ENCODE data around the gene HMGCS1. TPM values are rescaled to one million over a fixed set of nuclear protein-coding genes. Genes with fewer than 3 reads are reported as not detected.

Gene HMGCS1
- total RNA-seq, 2 donors from 2014 or later, result 142 to 176 TPM

DNA sequence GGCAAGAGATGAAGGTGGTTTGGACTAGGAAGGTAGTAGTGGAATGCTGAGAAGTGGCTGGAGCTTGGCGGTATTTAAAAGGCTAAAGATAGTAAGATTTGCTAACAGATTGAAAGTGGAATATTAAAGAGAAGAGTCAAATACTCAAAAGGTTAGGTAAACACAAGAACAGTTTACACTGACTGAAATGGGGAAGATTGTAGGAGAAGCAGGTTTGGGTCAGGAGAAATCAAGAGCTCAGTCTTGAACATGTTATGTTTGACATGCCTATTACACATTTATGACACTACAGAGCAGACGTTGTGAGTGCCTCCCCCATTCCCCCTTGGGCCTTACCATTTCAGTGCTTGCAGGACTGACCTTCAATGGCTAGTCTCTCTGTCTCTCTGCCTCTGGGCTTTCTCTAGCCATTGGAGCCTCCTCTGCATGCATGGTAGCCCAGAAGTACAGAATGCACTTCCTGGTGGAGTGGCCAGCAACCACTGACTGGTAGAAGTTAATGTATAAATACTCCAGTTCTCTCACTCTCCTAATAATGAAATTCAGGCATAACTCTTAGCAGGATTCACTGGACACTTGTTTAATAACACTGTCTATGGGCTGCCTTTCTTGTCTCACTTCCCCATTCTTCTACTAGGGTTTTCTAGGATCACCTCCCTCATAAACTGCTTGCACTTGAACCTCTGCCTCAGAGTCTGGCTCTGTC, 56.8 kb downstream of the HMGCS1 start:
- H3K9ac ChIP-seq (ENCODE audit: extremely low read depth, low read length, poor library complexity, severe bottlenecking), result no peak overlapping the region
- Mint-ChIP-seq H3K36me3 (ENCODE audit: low read depth) (no peaks in the 10 kb centered on the region), H3K27me3 (ENCODE audit: insufficient read depth) (peaks cover 8% of the 10 kb centered on the region), H3K4me1 (peaks cover 6% of the 10 kb centered on the region), H3K27ac (no peak overlapping the region), H3K9me3 (no peaks in the 10 kb centered on the region), H3K4me3 (no peak overlapping the region)
- TF ChIP-seq, protein P1, sequence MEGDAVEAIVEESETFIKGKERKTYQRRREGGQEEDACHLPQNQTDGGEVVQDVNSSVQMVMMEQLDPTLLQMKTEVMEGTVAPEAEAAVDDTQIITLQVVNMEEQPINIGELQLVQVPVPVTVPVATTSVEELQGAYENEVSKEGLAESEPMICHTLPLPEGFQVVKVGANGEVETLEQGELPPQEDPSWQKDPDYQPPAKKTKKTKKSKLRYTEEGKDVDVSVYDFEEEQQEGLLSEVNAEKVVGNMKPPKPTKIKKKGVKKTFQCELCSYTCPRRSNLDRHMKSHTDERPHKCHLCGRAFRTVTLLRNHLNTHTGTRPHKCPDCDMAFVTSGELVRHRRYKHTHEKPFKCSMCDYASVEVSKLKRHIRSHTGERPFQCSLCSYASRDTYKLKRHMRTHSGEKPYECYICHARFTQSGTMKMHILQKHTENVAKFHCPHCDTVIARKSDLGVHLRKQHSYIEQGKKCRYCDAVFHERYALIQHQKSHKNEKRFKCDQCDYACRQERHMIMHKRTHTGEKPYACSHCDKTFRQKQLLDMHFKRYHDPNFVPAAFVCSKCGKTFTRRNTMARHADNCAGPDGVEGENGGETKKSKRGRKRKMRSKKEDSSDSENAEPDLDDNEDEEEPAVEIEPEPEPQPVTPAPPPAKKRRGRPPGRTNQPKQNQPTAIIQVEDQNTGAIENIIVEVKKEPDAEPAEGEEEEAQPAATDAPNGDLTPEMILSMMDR (conservative IDR thresholded peaks at IDR 0.05), result no peak
- H3K4me1 ChIP-seq (ENCODE audit: control insufficient read depth, insufficient read depth, low read length), result no peaks in the 10 kb centered on the region
- H3K9me3 ChIP-seq (ENCODE audit: control insufficient read depth, low read length), result no peaks in the 10 kb centered on the region
- no peak overlapping the region for H3K27ac ChIP-seq (ENCODE audit: low read depth, low read length)
- no peak overlapping the region for H3K4me3 ChIP-seq (ENCODE audit: low read length)
- no peak for DNase-seq
- no peaks in the 10 kb centered on the region for H3K27me3 ChIP-seq (ENCODE audit: control insufficient read depth, insufficient read depth, low read length, poor library complexity, severe bottlenecking)
- WGBS, 2 experiments (ENCODE audit: insufficient coverage in 1 of 2, insufficient read length in 1 of 2), result 78 to 94% methylated on average over 2 of the region's 2 CpGs
- no peaks in the 10 kb centered on the region for H3K36me3 ChIP-seq (ENCODE audit: control insufficient read depth, insufficient read depth, low read length)

DNA sequence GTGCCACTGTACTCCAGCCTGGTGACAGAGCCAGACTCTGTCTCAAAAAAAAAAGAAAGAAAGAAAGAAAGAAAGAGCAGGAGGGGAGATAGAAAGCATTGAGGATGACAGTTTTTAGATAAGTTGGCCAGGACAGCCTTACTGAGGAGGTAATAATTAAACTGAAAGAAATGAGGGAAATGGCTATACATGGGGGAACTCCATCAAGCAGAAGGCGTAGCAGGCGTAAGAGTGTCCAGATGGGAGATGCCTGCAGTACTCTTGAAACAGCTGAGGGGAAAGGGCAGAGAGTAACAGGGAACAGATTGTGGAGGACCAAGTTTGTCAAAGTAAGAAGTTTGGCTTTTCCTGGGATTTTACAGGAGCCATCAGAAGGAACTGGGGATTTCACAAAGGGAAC, 57.5 kb downstream of the HMGCS1 start:
- H3K9ac ChIP-seq (ENCODE audit: extremely low read depth, low read length, poor library complexity, severe bottlenecking), result no peak overlapping the region
- no peak for DNase-seq
- no peaks in the 10 kb centered on the region for H3K36me3 Mint-ChIP-seq (ENCODE audit: low read depth)
- H3K4me3 ChIP-seq (ENCODE audit: low read length), result no peak overlapping the region
- no peaks in the 10 kb centered on the region for H3K27me3 ChIP-seq (ENCODE audit: control insufficient read depth, insufficient read depth, low read length, poor library complexity, severe bottlenecking)
- H3K36me3 ChIP-seq (ENCODE audit: control insufficient read depth, insufficient read depth, low read length), result no peaks in the 10 kb centered on the region
- peaks cover 8% of the 10 kb centered on the region for H3K27me3 Mint-ChIP-seq (ENCODE audit: insufficient read depth)
- H3K9me3 Mint-ChIP-seq, result no peaks in the 10 kb centered on the region
- 94 to 95% methylated on average over 2 of the region's 2 CpGs for WGBS, 2 experiments (ENCODE audit: insufficient coverage in 1 of 2, insufficient read length in 1 of 2)
- H3K4me1 Mint-ChIP-seq, result peaks cover 6% of the 10 kb centered on the region
- no peak overlapping the region for H3K27ac ChIP-seq (ENCODE audit: low read depth, low read length)
- no peak overlapping the region for H3K4me3 Mint-ChIP-seq
- no peak overlapping the region for H3K27ac Mint-ChIP-seq
- TF ChIP-seq, protein P1 (conservative IDR thresholded peaks at IDR 0.05), result no peak
- no peaks in the 10 kb centered on the region for H3K4me1 ChIP-seq (ENCODE audit: control insufficient read depth, insufficient read depth, low read length)
- H3K9me3 ChIP-seq (ENCODE audit: control insufficient read depth, low read length), result no peaks in the 10 kb centered on the region

DNA sequence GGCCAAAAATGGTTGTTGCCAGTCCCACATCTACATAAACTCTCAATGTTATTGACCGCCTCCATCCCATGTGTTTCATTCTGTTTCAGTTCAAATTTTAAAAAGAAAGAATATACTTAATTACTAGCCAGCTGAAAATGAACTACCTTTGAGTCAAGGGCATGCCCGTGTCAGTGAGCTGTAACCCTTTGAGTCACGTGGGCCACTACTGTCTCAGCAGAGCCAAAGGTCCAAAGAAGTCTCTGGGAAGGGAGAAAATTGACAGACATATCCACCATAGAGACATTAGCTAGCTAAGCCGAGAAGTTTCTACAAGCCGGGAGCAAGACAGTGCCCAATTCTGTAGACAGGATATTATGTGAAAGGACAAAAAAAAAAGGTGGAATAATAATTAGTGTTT, 61.5 kb downstream of the HMGCS1 start:
- H3K4me3 ChIP-seq (ENCODE audit: low read length), result no peak overlapping the region
- peaks cover 6% of the 10 kb centered on the region for H3K4me1 Mint-ChIP-seq
- H3K9me3 ChIP-seq (ENCODE audit: control insufficient read depth, low read length), result no peaks in the 10 kb centered on the region
- TF ChIP-seq, protein P1 (conservative IDR thresholded peaks at IDR 0.05), result no peak
- no peak overlapping the region for H3K27ac ChIP-seq (ENCODE audit: low read depth, low read length)
- no peaks in the 10 kb centered on the region for H3K4me1 ChIP-seq (ENCODE audit: control insufficient read depth, insufficient read depth, low read length)
- no peaks in the 10 kb centered on the region for H3K9me3 Mint-ChIP-seq
- no peaks in the 10 kb centered on the region for H3K36me3 Mint-ChIP-seq (ENCODE audit: low read depth)
- H3K27me3 ChIP-seq (ENCODE audit: control insufficient read depth, insufficient read depth, low read length, poor library complexity, severe bottlenecking), result no peaks in the 10 kb centered on the region
- no peak overlapping the region for H3K4me3 Mint-ChIP-seq
- H3K27me3 Mint-ChIP-seq (ENCODE audit: insufficient read depth), result no peaks in the 10 kb centered on the region
- H3K9ac ChIP-seq (ENCODE audit: extremely low read depth, low read length, poor library complexity, severe bottlenecking), result no peak overlapping the region
- H3K27ac Mint-ChIP-seq, result no peak overlapping the region
- DNase-seq, result no peak
- H3K36me3 ChIP-seq (ENCODE audit: control insufficient read depth, insufficient read depth, low read length), result no peaks in the 10 kb centered on the region
- 86 to 95% methylated on average over 2 to 5 of the region's 5 CpGs for WGBS, 2 experiments (ENCODE audit: insufficient coverage in 1 of 2, insufficient read length in 1 of 2)
